ENCODE data around the gene EXOC2. TPM values are rescaled to one million over a fixed set of nuclear protein-coding genes. Genes with fewer than 3 reads are reported as not detected.

Gene EXOC2
- total RNA-seq, 2 donors from 2014 or later, result 44.1 to 46.9 TPM

DNA sequence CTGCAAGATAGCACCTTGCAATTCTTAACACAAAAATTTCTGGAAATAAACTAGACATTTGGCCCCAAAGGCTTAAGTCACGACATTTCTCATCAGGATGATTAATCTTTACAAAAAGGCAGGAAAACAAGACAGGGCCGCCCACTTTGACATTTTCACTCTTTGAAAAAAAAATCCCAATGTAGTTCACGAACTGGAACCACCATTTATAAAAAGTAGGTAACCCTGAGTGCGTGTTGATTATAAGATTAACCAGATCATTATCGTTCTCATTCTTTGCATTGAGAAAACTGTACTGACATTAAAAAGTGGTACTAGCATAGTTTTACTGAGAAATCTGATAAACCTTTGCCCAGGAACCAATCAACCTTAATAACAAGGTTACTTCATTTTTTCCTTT is 144.8 kb downstream of the EXOC2 start:
- H3K27ac Mint-ChIP-seq, result peak overlapping the region; percentile 83
- peak; percentile 62 for ATAC-seq (replicated peaks)
- H3K4me3 Mint-ChIP-seq, result peak overlapping the region; percentile 79
- peaks cover 28% of the 10 kb centered on the region for H3K4me1 Mint-ChIP-seq
- no peaks in the 10 kb centered on the region for H3K9me3 Mint-ChIP-seq
- peaks cover 66% of the 10 kb centered on the region for H3K36me3 Mint-ChIP-seq (ENCODE audit: low read depth)
- no peaks in the 10 kb centered on the region for H3K27me3 Mint-ChIP-seq

DNA sequence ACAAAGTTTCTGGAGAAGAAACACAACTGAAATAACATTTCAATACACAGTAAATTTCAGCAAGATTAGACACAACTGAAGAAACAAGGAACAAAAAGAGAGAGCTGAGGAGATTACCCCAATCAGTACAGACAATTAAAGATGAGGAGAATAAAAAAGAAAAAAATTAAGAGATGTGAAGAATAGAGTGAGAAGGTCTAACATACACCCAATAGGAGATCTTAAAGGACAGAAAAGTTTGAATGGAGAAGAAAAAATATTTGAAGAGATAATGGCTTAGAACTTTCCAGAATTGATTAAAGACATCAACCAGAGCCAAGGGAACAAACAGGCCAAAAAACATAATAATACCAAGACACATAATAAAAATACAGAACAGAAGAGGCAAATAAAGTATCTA is 152.4 kb downstream of the EXOC2 start:
- H3K27me3 Mint-ChIP-seq, result no peaks in the 10 kb centered on the region
- H3K27ac Mint-ChIP-seq, result no peak overlapping the region
- no peak overlapping the region for H3K4me3 Mint-ChIP-seq
- H3K36me3 Mint-ChIP-seq (ENCODE audit: low read depth), result peaks cover 99% of the 10 kb centered on the region
- peaks cover 9% of the 10 kb centered on the region for H3K9me3 Mint-ChIP-seq
- H3K4me1 Mint-ChIP-seq, result peaks cover 8% of the 10 kb centered on the region
- no peak for ATAC-seq (replicated peaks)

DNA sequence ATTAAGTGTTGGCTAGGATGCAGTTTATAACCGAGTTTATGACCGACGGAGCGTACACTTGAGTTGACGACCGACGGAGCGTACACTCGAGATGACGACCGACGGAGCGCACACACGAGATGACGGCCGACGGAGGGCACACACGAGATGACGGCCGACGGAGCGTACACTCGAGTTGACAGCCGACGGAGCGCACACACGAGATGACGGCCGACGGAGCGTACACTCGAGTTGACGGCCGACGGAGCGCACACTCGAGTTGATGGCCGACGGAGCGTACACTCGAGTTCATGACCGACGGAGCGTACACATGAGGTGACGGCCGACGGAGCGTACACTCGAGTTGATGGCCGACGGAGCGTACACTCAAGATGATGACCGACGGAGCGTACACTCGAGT is 155.8 kb downstream of the EXOC2 start:
- H3K9me3 Mint-ChIP-seq, result peaks cover 5% of the 10 kb centered on the region
- no peaks in the 10 kb centered on the region for H3K27me3 Mint-ChIP-seq
- no peak overlapping the region for H3K4me3 Mint-ChIP-seq
- peaks cover 7% of the 10 kb centered on the region for H3K4me1 Mint-ChIP-seq
- no peak overlapping the region for H3K27ac Mint-ChIP-seq
- ATAC-seq (replicated peaks), result no peak
- H3K36me3 Mint-ChIP-seq (ENCODE audit: low read depth), result peaks cover 89% of the 10 kb centered on the region

DNA sequence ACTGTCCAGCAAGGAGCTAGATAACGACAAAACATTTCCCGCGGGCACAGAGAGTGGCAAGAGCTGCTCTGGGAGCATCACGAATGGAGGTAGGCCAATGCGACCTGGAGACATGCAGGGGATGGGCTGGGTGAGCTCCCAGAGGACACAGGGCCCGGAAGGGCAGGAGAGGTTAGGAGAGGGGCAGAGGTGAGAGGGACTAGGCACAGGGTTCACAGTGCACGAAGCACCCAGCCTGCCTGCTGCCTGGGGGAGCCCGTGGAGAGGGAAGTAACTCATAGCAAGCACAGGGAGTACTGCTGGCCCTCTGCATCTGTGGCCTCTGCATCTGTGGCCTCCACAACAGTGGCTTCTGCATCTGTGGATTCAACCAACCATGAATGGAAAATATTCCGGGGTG is 162.5 kb downstream of the EXOC2 start:
- Mint-ChIP-seq H3K27ac (peak overlapping the region; percentile 19), H3K36me3 (ENCODE audit: low read depth) (peaks cover 67% of the 10 kb centered on the region), H3K9me3 (no peaks in the 10 kb centered on the region), H3K4me1 (peaks cover 20% of the 10 kb centered on the region), H3K27me3 (no peaks in the 10 kb centered on the region), H3K4me3 (no peak overlapping the region)
- ATAC-seq (replicated peaks), result no peak

DNA sequence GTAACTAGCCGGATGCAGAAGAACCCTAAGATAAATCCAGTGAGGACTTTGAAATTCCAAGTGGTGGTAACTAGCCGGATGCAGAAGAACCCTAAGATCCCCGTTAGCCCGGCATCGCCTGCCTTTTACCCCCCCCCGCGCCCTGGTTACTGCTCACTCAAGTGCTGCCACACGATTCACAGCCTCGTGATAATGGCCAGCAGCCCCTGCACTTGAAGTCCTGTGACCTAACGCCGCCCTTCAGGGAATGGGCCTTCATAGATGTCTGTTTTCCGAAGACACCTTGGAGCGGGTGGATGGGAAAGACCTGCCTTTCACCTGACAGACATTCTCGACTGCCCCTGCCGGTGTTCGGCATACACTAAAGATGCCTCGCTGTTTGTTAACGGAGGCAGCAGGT is 163.9 kb downstream of the EXOC2 start:
- no peaks in the 10 kb centered on the region for H3K9me3 Mint-ChIP-seq
- peaks cover 26% of the 10 kb centered on the region for H3K4me1 Mint-ChIP-seq
- no peaks in the 10 kb centered on the region for H3K27me3 Mint-ChIP-seq
- no peak overlapping the region for H3K4me3 Mint-ChIP-seq
- H3K36me3 Mint-ChIP-seq (ENCODE audit: low read depth), result peaks cover 65% of the 10 kb centered on the region
- no peak for ATAC-seq (replicated peaks)
- peak overlapping the region; percentile 54 for H3K27ac Mint-ChIP-seq

DNA sequence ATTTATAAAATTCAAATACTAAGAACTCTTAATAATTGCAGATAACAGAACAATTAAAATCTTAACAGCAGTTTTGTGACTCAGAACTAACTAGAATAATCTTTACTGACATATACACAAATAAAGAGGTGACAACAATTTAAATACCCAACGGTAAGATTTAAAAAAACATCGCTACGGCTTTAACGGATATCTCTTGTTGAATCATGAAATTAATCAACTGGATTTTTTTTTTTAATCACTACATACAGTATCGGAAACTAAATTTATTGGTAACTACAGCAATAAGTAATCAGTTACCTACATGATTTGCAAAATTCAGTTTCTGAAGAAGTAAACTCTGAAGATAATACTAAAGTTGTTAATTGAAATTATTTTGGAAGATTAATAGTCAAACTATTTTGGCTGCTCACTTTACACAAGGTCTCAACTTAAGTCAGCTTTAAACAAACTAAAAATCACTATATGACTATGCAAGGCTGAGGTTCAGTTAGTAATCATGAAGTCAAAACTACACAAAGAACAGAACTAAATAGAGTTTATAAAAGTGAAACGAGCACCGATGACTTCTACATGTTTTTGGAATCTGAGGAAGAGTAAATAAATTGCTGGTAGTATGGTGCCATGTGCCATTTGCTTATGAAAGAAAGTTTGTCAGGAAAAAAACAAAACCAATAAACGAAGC is 164.8 kb downstream of the EXOC2 start:
- Mint-ChIP-seq H3K4me1 (peaks cover 19% of the 10 kb centered on the region), H3K27me3 (no peaks in the 10 kb centered on the region), H3K9me3 (no peaks in the 10 kb centered on the region), H3K4me3 (peak overlapping the region; percentile 46), H3K27ac (peak overlapping the region; percentile 49), H3K36me3 (ENCODE audit: low read depth) (peaks cover 66% of the 10 kb centered on the region)
- peak; percentile 96 for ATAC-seq (replicated peaks)

DNA sequence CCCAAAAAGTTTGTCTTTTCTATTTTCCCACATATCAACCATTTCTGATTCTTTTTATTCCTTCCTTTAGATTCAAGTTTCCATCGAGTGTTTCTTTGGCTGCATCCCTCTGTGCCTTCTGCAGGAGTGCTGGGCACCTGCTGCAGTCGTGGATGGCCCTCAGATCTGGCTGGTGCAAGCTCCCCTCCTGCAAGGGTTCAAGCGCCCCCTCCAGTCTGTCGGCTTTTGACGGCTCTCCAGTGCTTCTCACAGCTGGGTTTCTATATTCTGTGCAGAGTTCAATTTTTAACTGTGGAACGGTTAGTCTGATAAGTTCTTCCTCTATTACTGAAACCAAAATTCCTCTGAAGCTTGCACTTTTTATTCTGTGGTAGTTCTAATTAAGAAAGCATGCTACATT is 168.1 kb downstream of the EXOC2 start:
- ATAC-seq (replicated peaks), result peak; percentile 31
- Mint-ChIP-seq H3K27me3 (no peaks in the 10 kb centered on the region), H3K36me3 (ENCODE audit: low read depth) (peaks cover 59% of the 10 kb centered on the region), H3K4me1 (peaks cover 18% of the 10 kb centered on the region), H3K4me3 (peak overlapping the region; percentile 70), H3K9me3 (peaks cover 5% of the 10 kb centered on the region), H3K27ac (peak overlapping the region; percentile 68)

DNA sequence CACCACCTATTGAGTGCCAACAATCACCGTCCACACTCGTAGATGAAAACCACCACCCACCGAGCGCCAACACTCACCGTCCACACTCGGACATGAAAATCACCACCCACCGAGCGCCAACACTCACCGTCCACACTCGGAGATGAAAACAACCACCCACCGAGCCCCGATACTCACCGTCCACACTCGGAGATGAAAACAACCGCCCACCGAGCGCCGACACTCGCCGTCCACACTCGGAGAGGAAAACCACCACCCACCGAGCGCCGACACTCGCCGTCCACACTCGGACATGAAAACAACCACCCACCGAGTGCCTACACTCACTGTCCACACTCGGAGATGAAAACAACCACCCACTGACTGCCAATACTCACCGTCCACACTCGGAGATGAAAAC is 172.1 kb downstream of the EXOC2 start:
- no peak for ATAC-seq (replicated peaks)
- peaks cover 22% of the 10 kb centered on the region for H3K4me1 Mint-ChIP-seq
- H3K27ac Mint-ChIP-seq, result peak overlapping the region; percentile 41
- H3K9me3 Mint-ChIP-seq, result peaks cover 8% of the 10 kb centered on the region
- H3K4me3 Mint-ChIP-seq, result no peak overlapping the region
- no peaks in the 10 kb centered on the region for H3K27me3 Mint-ChIP-seq
- peaks cover 42% of the 10 kb centered on the region for H3K36me3 Mint-ChIP-seq (ENCODE audit: low read depth)

DNA sequence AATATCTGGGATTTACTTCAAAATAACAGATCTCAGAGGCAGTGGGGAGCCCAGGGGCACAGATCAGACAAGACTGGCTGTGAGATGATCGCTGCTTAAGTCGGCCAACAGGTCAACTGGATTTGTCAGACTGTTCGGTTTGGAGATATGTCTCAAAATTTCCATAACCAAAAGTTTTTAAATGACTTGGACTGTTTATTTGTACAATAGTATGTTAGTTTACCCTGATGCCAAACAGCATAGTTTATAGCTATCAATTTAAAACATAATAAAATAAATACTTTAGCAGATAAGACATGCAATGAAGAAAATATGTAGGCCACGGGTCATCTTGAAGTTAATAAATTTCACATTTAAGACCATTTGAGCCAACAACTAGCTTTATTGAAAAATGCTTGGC is 174.7 kb downstream of the EXOC2 start:
- H3K27me3 Mint-ChIP-seq, result no peaks in the 10 kb centered on the region
- no peak for ATAC-seq (replicated peaks)
- no peak overlapping the region for H3K4me3 Mint-ChIP-seq
- H3K36me3 Mint-ChIP-seq (ENCODE audit: low read depth), result peaks cover 38% of the 10 kb centered on the region
- peaks cover 8% of the 10 kb centered on the region for H3K9me3 Mint-ChIP-seq
- no peak overlapping the region for H3K27ac Mint-ChIP-seq
- peaks cover 32% of the 10 kb centered on the region for H3K4me1 Mint-ChIP-seq

DNA sequence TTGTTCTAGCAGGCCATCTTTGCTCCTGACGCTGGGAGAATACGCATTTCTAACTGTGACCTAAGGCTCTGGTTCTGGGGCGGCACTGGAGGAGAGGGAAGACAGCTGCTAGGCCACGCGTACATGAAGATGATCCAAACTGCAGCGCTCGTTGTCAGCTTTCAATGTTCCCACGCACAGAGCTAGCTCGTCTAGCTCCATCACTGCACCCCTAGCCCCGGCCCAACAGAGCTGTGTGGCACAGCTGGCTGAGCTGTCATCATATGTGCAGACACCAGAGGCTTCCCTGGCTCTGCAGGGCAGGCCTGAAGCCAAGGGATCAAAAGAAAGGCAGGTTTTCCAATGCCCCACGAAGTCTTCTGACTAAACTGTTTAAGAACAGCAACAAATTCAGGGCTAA is 176.7 kb downstream of the EXOC2 start:
- H3K27me3 Mint-ChIP-seq, result no peaks in the 10 kb centered on the region
- H3K9me3 Mint-ChIP-seq, result peaks cover 8% of the 10 kb centered on the region
- H3K4me3 Mint-ChIP-seq, result no peak overlapping the region
- H3K4me1 Mint-ChIP-seq, result peaks cover 39% of the 10 kb centered on the region
- no peak for ATAC-seq (replicated peaks)
- H3K27ac Mint-ChIP-seq, result no peak overlapping the region
- peaks cover 25% of the 10 kb centered on the region for H3K36me3 Mint-ChIP-seq (ENCODE audit: low read depth)

DNA sequence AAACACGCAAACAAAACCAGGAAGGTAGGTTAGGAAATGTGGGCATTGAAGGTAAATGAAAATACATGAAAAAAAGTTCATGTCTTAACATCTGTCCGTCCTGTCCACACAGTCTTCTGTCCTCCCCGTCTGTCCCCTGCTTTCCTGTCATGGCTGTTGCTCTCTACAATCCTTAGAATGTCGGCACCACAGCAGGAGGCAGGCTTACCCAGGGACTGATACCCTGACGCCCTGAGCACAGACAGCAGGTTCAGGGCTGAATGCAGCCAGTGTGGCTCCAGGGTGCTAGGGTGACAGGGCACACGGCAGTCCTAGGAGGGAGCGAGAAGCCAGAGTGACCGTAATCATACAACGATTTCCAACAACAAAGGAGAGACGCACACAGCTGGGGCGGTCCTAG is 177.7 kb downstream of the EXOC2 start:
- no peaks in the 10 kb centered on the region for H3K27me3 Mint-ChIP-seq
- peaks cover 3% of the 10 kb centered on the region for H3K9me3 Mint-ChIP-seq
- H3K4me1 Mint-ChIP-seq, result peaks cover 42% of the 10 kb centered on the region
- H3K4me3 Mint-ChIP-seq, result no peak overlapping the region
- ATAC-seq (replicated peaks), result no peak
- peak overlapping the region; percentile 32 for H3K27ac Mint-ChIP-seq
- peaks cover 25% of the 10 kb centered on the region for H3K36me3 Mint-ChIP-seq (ENCODE audit: low read depth)

DNA sequence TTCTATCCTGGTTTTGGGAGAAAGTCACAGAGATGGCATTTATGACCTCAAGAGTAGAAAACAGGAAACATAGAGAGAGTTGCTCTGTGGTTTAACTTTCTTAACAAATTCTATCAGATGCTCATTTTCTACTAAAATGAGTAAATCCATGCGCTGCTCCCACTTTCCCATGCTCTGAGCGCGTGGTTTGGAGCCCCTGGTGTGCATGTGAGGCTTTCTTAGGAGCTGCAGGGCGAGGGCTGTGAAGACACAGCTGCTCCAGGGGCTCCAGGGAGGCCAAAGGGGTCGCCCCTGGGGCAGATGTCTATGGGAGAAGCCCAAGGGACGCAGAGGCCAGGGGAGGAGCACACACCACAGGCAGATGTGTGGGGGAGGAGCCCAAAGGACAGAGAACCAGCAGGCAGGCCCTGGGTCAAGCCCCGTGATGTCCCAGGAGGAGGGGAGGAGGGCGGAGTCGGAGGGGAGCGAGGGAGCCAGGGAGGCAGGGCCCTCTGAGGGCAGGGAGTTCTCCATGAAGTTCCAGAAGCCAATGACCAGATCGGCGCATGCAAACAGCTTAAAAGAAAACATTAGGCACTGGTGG is 178.5 kb downstream of the EXOC2 start:
- peaks cover 3% of the 10 kb centered on the region for H3K9me3 Mint-ChIP-seq
- H3K4me1 Mint-ChIP-seq, result peaks cover 50% of the 10 kb centered on the region
- H3K4me3 Mint-ChIP-seq, result peak overlapping the region; percentile 72
- peak overlapping the region; percentile 91 for H3K27ac Mint-ChIP-seq
- peaks cover 25% of the 10 kb centered on the region for H3K36me3 Mint-ChIP-seq (ENCODE audit: low read depth)
- peak; percentile 43 for ATAC-seq (replicated peaks)
- no peaks in the 10 kb centered on the region for H3K27me3 Mint-ChIP-seq

DNA sequence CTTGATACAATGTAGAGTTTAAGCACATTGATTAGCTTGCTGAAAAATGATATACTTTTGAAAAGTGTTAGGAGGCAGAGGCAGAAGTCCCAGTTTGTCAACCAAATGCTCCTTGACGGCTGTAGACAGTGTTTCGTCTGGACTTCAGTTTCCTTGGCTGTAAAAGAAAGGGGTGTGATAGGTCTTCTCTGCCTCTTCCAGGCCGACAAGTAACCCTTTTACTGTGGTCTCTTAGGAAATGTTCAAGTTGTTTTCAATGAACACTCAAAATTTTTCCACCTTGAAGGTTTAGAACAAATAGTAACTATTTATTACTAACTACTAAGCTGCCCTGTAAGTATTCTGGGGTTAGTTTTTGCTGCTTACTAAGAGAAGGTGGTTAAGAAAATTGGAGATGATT is 179.0 kb downstream of the EXOC2 start:
- Mint-ChIP-seq H3K27me3 (no peaks in the 10 kb centered on the region), H3K36me3 (ENCODE audit: low read depth) (peaks cover 25% of the 10 kb centered on the region), H3K27ac (peak overlapping the region; percentile 91), H3K4me3 (peak overlapping the region; percentile 72), H3K9me3 (peaks cover 3% of the 10 kb centered on the region), H3K4me1 (peaks cover 55% of the 10 kb centered on the region)
- ATAC-seq (replicated peaks), result no peak

DNA sequence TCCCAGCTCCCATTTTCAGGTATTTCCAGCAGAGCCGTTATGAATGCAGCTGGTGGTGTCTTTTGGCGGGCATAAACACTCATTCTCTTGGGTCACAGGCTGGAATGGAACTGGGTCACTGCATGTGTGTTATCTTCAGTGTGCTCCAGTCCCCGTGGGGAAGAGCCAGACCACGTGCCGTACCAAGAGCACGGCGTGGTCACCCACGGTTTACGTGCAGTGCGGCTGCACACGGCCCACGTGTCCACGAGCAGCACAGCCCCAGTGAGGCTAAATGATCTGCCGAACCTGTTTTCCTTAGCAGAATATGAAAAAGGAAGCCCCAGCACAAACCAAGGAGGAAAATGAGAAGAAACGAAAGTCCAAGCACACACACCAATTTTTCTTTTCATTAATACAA is 179.9 kb downstream of the EXOC2 start:
- Mint-ChIP-seq H3K36me3 (ENCODE audit: low read depth) (peaks cover 30% of the 10 kb centered on the region), H3K4me1 (peaks cover 64% of the 10 kb centered on the region), H3K27ac (no peak overlapping the region), H3K4me3 (peak overlapping the region; percentile 72), H3K9me3 (peaks cover 3% of the 10 kb centered on the region), H3K27me3 (no peaks in the 10 kb centered on the region)
- no peak for ATAC-seq (replicated peaks)

DNA sequence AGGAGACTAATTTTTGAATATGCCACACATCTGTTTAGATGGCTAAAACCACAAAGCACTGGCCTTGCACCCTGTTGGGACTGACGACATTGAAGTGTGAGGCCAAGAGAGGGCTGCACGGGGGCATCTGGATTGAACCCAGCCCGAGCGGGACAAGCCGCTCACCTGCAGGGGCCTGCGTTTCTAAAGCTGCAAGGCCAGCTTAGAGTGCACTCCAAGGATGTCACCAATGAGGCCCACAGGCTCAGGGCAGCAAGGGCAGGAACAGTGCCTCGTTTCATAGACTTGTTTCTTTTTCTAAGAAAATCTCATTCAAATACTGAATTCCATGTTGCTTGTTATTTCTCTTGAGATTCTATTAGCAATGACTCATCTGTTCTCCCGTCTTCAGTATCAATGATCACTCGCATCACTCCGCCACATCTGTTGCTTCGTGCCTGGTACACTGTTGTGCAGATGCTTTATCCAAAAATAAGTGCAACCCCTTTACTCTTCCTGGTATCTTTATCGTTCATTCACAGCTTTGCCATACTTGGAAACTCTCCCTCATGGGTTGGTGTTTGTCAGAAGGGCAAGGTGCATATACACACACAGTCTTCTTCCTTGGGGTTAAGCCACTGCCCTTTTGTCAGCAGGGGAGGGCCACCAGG is 181.3 kb downstream of the EXOC2 start:
- Mint-ChIP-seq H3K4me1 (peaks cover 69% of the 10 kb centered on the region), H3K27ac (peak overlapping the region; percentile 10), H3K4me3 (peak overlapping the region; percentile 25), H3K9me3 (no peaks in the 10 kb centered on the region), H3K36me3 (ENCODE audit: low read depth) (peaks cover 28% of the 10 kb centered on the region), H3K27me3 (no peaks in the 10 kb centered on the region)
- peak; percentile 28 for ATAC-seq (replicated peaks)

Measured in activated T-helper 17 cell treated with anti-CD3 and anti-CD28 coated beads, Interleukin-2, amount 50 U/mL, for 72 hours (primary cell).